ENCODE measurements around the gene MAN2B1.

GRCh38 chr19:12668346-12668745 is 1.8 kb upstream of the MAN2B1 start:
- no peak for TF ChIP-seq EZH2phosphoT487 (IDR thresholded peaks at IDR 0.05; ENCODE audit: unreplicated experiment)
- no peak for TF ChIP-seq CTCF (conservative IDR thresholded peaks at IDR 0.05; ENCODE audit: low read depth in 2 of 2)
- TF ChIP-seq NANOG (IDR thresholded peaks at IDR 0.05; ENCODE audit: borderline replicate concordance) = no peak
- no peak for TF ChIP-seq POLR2AphosphoS5 (IDR thresholded peaks at IDR 0.05; ENCODE audit: low read depth)
- TF ChIP-seq EZH2 (IDR thresholded peaks at IDR 0.05; ENCODE audit: low read depth, unreplicated experiment) = no peak
- TF ChIP-seq, protein P1, sequence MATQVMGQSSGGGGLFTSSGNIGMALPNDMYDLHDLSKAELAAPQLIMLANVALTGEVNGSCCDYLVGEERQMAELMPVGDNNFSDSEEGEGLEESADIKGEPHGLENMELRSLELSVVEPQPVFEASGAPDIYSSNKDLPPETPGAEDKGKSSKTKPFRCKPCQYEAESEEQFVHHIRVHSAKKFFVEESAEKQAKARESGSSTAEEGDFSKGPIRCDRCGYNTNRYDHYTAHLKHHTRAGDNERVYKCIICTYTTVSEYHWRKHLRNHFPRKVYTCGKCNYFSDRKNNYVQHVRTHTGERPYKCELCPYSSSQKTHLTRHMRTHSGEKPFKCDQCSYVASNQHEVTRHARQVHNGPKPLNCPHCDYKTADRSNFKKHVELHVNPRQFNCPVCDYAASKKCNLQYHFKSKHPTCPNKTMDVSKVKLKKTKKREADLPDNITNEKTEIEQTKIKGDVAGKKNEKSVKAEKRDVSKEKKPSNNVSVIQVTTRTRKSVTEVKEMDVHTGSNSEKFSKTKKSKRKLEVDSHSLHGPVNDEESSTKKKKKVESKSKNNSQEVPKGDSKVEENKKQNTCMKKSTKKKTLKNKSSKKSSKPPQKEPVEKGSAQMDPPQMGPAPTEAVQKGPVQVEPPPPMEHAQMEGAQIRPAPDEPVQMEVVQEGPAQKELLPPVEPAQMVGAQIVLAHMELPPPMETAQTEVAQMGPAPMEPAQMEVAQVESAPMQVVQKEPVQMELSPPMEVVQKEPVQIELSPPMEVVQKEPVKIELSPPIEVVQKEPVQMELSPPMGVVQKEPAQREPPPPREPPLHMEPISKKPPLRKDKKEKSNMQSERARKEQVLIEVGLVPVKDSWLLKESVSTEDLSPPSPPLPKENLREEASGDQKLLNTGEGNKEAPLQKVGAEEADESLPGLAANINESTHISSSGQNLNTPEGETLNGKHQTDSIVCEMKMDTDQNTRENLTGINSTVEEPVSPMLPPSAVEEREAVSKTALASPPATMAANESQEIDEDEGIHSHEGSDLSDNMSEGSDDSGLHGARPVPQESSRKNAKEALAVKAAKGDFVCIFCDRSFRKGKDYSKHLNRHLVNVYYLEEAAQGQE (IDR thresholded peaks at IDR 0.05; ENCODE audit: unreplicated experiment) = no peak
- no peak for TF ChIP-seq CREB1 (CRISPR knock-in tag; IDR thresholded peaks at IDR 0.05; ENCODE audit: low read depth)
- TF ChIP-seq STAT1 (IDR thresholded peaks at IDR 0.05; ENCODE audit: unreplicated experiment) = no peak
- TF ChIP-seq JUNB (IDR thresholded peaks at IDR 0.05; ENCODE audit: unreplicated experiment) = no peak
